ENCODE results near the gene MARCHF11. TPM values are rescaled to one million over a fixed set of nuclear protein-coding genes. Genes with fewer than 3 reads are reported as not detected.

MARCHF11 gene
- total and polyA plus RNA-seq, 11 donors: 0.36 to 7.1 (median 2.3) TPM

GRCh38 chr5:16043349-16043965 lies 136.1 kb downstream of the MARCHF11 start:
- Histone ChIP-seq H3K36me3 (no peaks in the 10 kb centered on the region), H3K4me3 (no peak overlapping the region), H3K4me1 (peaks cover 0 to 3% (median 0%) of the 10 kb centered on the region in 12 donors), H3K27me3 (no peaks in the 10 kb centered on the region), H3K27ac (no peak overlapping the region), H3K9me3 (no peaks in the 10 kb centered on the region)
- no peak for ATAC-seq
- whole genome bisulfite sequencing, 4 donors: 68 to 76% (median 73%) methylated on average over 5 of the region's 5 CpGs
- intact Hi-C loops (cut with DNase I): no loop called here
- no peak for DNase-seq
- TF ChIP-seq, protein P1, sequence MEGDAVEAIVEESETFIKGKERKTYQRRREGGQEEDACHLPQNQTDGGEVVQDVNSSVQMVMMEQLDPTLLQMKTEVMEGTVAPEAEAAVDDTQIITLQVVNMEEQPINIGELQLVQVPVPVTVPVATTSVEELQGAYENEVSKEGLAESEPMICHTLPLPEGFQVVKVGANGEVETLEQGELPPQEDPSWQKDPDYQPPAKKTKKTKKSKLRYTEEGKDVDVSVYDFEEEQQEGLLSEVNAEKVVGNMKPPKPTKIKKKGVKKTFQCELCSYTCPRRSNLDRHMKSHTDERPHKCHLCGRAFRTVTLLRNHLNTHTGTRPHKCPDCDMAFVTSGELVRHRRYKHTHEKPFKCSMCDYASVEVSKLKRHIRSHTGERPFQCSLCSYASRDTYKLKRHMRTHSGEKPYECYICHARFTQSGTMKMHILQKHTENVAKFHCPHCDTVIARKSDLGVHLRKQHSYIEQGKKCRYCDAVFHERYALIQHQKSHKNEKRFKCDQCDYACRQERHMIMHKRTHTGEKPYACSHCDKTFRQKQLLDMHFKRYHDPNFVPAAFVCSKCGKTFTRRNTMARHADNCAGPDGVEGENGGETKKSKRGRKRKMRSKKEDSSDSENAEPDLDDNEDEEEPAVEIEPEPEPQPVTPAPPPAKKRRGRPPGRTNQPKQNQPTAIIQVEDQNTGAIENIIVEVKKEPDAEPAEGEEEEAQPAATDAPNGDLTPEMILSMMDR (IDR thresholded peaks at IDR 0.05): no peak

DNA sequence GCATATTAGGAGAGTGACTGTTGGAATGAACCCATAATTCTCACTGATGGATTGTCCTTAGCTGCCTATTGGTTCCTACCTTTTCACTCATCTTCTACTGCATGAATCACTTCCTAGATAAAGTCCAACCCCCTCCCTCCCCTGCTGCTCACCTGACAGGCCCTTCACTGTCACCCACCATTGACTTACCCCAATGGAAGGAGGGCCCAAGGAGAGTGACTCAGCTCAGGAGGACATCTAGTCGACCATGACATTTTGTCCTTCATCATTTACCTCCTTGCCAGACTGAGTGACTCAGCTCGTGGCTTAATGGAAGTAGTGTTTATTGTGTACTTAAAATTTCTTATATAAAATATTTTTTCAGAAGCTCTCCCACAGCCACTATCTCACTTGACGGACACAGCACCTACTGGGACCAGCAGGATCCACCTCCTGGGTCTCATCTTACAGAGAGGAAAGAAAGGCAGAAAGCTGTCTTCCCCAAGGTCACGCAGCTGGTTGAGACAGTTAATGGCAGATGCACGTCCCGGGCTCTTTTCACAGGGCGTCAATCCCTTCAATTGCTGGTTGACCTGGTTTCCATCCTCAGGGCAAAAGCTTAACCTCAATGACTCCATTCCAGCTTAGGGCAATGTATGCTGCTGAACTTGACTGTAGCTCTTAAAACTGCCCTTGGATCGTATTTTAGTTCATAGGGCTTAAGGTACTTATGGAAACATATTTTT lies 142.3 kb downstream of the MARCHF11 start:
- Histone ChIP-seq H3K36me3 (no peaks in the 10 kb centered on the region), H3K4me3 (no peak overlapping the region), H3K4me1 (no peaks in the 10 kb centered on the region), H3K27me3 (no peaks in the 10 kb centered on the region), H3K27ac (no peak overlapping the region), H3K9me3 (no peaks in the 10 kb centered on the region)
- TF ChIP-seq POLR2A (IDR thresholded peaks at IDR 0.05): no peak
- TF ChIP-seq, protein P1 (IDR thresholded peaks at IDR 0.05): no peak
- ATAC-seq (no peak), DNase-seq (no peak)
- WGBS, 4 donors: 85 to 91% (median 87%) methylated on average over 8 of the region's 8 CpGs
- intact Hi-C loops (cut with DNase I): no loop called here

DNA sequence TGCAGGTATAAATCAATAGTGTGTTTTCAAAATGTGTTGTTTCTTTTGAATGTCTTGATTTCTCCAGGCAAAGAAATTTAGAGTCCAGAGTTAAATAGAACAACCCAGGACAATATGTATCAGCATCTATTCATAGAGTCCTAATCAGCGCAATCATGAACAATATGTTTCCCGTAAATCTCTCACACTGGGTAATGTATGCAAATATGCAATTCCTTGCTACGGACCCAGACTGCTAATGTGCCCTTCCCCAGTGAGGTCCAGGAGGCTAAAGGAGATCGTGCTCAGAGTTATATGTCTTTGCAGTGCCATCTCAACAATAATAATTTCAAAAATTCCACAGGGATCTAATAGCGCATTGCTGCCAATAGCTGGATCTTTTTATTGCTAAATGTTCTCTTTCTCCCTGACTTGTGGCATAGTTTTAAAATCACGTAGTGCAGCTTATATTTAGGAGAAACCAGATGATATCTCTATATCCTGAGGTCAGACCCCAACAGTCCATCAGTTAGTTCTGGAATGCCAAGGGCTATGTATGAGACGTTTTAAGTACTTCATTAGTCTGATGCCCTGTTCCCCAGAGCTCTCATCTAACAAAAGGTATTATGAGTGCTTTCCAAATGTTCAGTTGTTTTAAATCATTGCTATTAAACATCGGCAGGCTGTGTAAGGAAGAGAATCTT lies 145.1 kb downstream of the MARCHF11 start:
- no peaks in the 10 kb centered on the region for H3K27me3 ChIP-seq
- TF ChIP-seq POLR2A (IDR thresholded peaks at IDR 0.05): no peak
- TF ChIP-seq, protein P1 (IDR thresholded peaks at IDR 0.05): no peak
- H3K4me3 ChIP-seq: no peak overlapping the region
- H3K27ac ChIP-seq: no peak overlapping the region
- H3K4me1 ChIP-seq: no peaks in the 10 kb centered on the region
- WGBS, 4 donors: 70 to 81% (median 75%) methylated on average over 8 of the region's 8 CpGs
- intact Hi-C loops (cut with DNase I): no loop called here
- no peaks in the 10 kb centered on the region for H3K36me3 ChIP-seq
- no peak for ATAC-seq
- no peaks in the 10 kb centered on the region for H3K9me3 ChIP-seq
- DNase-seq: no peak

GRCh38 chr5:16033187-16033925 lies 146.2 kb downstream of the MARCHF11 start:
- DNase-seq (no peak), ATAC-seq (no peak)
- TF ChIP-seq POLR2A (IDR thresholded peaks at IDR 0.05): no peak
- TF ChIP-seq, protein P1 (IDR thresholded peaks at IDR 0.05): no peak
- 80 to 85% (median 82%) methylated on average over 4 of the region's 4 CpGs for WGBS, 4 donors
- intact Hi-C loops (cut with DNase I): no loop called here
- Histone ChIP-seq H3K36me3 (no peaks in the 10 kb centered on the region), H3K9me3 (no peaks in the 10 kb centered on the region), H3K4me1 (no peaks in the 10 kb centered on the region), H3K27me3 (no peaks in the 10 kb centered on the region), H3K4me3 (no peak overlapping the region), H3K27ac (no peak overlapping the region)
